Pons (tissue), 1 donor: Measurements from ENCODE around the gene XRCC1.
"Not testable (repeated sequence)": the region's sequence is repeated elsewhere in the genome, so short reads cannot be mapped to it uniquely, and the experiment has no call there.

Experiments used
- DNase-seq: peaks from one replicate; pipeline ENCODE4 v3.0.0-alpha.2; 2016; ENCODE audit warnings: low spot score

Gene XRCC1

GRCh38 chr19:43522929-43523328 lies 52.4 kb downstream of the XRCC1 start:
- DNase-seq: no peak

- DNase-seq: peak; percentile 81
These were observed 55.8 kb downstream of the XRCC1 start for GRCh38 chr19:43519436-43520088.

DNA sequence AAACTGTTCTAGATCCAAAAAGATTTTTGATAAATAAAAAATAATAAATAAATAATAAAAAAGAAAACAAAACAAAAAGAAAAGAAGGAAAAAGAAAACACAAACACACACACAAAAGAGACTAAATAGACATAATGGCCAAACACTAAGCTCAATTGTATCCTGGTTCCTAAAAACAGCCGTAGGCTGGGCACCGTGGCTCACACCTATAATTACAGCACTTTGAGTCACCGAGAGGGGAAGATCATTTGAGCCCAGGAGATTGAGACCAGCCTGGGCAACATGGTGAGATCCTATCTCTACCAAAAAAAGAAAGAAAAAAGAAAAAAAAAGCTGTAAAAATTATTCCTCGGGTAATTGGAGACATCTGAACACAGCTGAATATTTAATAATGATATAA lies 57.3 kb downstream of the XRCC1 start:
- no peak for DNase-seq

GRCh38 chr19:43512399-43512798 lies 62.9 kb downstream of the XRCC1 start:
- not testable (repeated sequence) for DNase-seq

DNA sequence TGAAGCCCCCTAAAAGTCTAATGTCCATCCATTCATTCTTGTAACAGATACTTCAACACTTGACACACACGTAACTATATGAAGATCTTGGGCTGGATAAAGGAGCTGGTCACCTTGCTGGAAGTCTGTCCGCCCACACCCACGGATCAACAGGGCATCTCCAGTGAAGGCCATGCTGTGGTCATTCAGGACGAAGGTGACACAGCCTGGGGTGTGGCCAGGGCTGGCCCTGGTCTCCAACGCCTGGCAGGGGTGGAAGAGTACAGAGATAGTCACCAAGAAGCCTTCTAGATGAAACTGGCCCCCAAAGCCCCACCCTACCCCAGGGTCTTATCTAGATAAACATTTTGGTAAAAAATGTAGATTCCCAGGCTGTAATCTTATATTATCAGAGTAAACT lies 64.0 kb downstream of the XRCC1 start:
- DNase-seq: no peak

GRCh38 chr19:43510713-43511112 lies 64.6 kb downstream of the XRCC1 start:
- no peak for DNase-seq

DNA sequence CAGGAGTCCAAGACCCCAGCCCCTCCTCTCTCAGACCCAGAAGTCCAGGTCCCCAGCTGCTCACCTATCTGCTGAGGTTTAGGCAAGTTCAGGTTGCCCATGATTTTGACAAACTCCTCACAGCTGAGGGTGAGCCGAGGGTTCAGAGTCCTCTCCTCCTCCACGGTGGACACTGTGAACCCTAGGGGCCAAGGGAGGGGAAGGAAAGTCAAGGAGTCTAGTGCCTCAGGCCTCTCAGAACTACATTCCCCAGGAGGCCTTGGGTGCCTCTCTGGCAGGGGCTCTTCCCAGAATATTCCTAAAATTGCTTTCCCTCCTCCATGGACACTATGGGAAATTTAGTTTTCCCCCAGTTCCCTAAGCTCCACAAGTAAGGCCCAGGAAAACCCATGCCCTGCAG lies 67.4 kb downstream of the XRCC1 start:
- DNase-seq: no peak

- DNase-seq: no peak
These were observed 68.7 kb downstream of the XRCC1 start for GRCh38 chr19:43506629-43507028.

DNA sequence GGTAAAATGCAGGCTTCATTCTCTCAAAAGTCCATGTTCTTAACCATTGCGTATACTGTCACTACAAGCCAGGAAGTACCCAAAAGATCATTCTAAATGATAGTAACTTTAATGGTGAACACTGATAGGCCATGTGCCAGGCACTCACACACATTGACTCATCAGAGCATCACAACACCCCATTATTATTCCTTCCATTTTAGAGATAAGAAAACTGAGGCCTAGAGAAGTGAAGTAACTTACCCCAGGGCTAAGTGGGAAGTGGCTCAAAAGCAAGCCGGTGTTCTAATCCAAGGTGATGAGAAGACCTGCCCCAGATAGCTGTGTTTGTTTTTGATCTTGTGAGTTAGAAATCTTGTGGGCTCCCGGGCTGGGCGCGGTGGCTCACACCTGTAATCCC lies 69.4 kb downstream of the XRCC1 start:
- DNase-seq: no peak

GRCh38 chr19:43505186-43505456 lies 70.2 kb downstream of the XRCC1 start:
- DNase-seq: no peak

- no peak for DNase-seq
These were observed 70.7 kb downstream of the XRCC1 start, which contains the start of gene PHLDB3 for GRCh38 chr19:43504426-43505185. TSS of gene PHLDB3 (minus strand) at chr19:43504746. CDS start at chr19:43504118, 628 bp downstream.

DNA sequence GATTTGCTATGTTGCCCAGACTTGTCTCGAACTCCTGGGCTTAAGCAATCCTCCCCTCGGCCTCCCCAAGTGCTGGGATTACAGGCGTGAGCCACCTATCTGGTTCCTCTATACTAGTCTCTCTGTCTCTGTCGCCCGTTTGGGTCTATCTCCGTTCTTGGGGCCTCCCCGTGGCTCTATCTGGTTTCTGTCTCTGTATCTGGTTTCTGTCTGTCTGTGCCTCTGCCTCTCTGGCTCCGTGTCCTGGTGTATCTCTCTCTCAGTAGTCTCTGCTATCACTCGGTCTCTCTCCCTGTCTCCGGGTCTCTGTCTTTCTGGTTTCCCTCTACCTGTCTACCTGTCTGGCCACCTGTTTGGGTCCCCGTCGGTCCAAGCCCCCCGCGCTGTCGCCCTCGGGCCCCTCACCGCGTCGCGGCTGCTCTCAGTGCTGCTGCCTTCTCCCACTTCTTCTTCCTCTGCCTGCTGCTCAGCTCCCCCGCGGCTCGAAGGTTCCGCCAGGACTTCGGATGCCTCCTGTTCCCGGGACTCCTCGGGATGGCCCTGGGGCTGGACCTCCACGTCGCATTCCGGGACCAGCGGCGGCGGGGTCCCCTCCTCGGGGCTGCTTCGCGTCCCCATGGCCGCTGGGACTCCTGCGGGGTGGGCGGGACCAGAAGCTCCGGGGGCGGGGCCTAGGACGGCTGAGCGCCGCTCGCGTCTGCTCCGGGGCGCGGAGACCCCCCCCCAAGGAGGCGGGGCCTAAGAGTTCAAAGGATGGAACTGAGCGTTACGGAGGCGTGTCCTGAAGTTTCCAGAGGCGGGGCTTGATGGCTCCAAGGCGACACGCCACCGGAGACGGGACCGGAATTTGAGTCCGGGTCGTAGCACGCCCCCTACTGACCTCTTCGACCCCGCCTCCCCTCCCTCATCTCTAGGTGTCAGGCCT lies 71.6 kb downstream of the XRCC1 start:
- peak; percentile 93 for DNase-seq

GRCh38 chr19:43502419-43502976 lies 72.8 kb downstream of the XRCC1 start:
- DNase-seq: no peak

- DNase-seq: no peak
These were observed 73.5 kb downstream of the XRCC1 start for GRCh38 chr19:43501661-43502418.

DNA sequence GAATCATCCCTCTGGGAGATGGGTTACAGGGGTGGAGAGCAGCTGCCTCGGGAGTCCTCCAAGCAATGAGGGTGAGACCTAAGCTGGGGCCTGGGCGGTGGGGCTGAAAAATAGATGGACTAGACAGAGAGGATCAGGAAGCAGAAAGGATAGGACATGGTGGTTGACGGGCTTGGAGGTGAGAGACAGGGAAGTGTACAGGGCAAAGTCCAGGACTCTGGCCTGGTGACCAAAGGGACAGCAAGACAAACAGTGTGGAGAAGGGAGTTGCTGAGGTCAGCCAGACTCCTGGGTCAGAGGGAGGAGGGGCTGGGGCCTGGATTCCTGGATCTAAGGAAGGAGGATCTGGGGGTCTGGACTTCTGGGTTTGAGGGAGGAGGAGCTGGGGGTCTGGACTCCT lies 76.3 kb downstream of the XRCC1 start:
- no peak for DNase-seq

- DNase-seq: no peak
These were observed 77.0 kb downstream of the XRCC1 start for GRCh38 chr19:43498233-43498842.

- DNase-seq: no peak
These were observed 78.4 kb downstream of the XRCC1 start for GRCh38 chr19:43496960-43497359.

GRCh38 chr19:43495082-43495481 lies 80.2 kb downstream of the XRCC1 start:
- no peak for DNase-seq
